GM21786 (cell line): ENCODE results near the gene PYGO2.
"Not testable (repeated sequence)": the region's sequence is repeated elsewhere in the genome, so short reads cannot be mapped to it uniquely, and the experiment has no call there.

Experiments
- ATAC-seq: cut with Tn5 transposase; IDR thresholded peaks from one replicate; pipeline ENCODE4 v1.9.1; 2021; ENCODE audit not compliant: unreplicated experiment

Gene PYGO2

DNA sequence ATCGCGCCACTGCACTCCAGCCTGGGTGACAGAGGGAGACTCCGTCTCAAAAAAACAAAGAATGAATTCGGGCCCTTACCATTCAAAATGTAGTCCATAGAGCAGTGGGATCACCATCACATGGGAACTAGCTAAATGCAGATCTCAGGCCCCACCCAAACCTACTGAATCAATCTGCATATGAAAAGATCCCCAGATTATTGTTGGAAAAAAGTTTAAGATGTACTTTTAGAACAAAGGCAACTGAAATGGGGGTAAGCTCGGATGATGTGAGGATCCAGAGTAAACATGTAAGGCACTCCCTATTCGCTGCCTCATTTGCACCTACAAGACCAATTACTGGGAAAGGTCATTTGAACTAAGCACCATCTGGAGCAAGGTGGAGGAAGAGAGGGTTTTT lies 20.8 kb upstream of the PYGO2 start:
- ATAC-seq, result no peak

DNA sequence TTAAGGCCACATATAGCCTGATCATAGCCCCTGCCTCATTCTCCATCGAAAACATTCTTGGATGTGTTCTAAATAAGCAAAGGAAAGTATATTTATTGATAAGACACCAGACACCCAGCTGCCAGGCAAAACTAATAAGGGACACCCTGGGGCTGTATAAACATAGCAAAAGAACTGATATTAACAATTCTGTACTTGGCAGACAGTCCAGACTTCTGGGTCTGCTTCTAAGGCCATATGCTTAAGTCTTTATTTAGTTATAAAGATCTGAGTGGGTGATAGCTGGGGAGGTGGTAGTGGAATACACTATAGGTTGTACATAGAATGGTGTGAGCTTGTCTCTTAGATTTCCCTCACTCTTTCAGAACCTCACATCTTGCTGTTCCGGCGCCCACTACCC lies 16.8 kb upstream of the PYGO2 start:
- no peak for ATAC-seq

DNA sequence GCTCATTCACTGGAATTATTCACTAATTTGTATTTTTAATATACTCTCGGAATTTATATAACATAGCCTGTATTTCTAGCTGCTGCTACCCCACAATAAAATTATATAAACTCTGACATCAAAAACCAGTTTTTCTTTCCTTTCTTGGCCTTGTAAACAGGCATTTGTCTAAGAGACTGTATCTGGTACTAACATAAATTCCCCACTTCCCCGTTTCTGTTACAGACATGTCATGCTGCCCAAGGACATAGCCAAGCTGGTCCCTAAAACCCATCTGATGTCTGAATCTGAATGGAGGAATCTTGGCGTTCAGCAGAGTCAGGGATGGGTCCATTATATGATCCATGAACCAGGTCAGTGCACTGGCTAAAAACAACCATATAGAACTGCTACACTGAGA lies 16.2 kb upstream of the PYGO2 start:
- not testable (repeated sequence) for ATAC-seq

DNA sequence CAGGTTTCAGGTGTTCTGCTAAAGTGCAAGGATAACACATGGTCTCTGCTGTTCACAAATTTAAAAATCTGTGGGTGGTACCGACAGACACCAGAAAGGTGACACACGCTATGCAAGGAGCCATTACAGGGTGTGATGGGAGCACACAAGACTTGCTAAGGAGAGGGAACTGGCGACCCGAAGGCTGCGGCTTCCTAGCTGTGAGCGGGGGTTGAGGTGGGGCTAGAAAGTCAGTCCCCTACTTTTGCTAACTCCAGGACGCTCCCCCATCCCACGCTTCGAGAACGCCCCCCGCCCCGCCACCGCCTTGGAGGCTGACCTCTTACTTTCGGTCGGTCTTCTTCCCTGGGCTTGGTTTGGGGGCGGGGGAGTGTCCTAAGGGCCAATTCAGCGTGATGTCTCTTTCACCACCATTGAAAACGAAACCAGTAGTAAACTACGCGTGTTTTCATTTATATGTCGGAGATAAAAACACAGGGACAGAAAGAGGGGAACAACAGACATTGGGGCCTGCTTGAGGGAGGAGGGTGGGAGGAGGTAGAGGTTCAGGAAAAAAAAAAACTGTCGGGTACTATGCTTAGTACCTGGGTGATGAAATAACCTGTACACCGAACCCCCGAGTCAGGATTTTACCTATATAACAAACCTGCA lies 14.0 kb upstream of the PYGO2 start:
- no peak for ATAC-seq

DNA sequence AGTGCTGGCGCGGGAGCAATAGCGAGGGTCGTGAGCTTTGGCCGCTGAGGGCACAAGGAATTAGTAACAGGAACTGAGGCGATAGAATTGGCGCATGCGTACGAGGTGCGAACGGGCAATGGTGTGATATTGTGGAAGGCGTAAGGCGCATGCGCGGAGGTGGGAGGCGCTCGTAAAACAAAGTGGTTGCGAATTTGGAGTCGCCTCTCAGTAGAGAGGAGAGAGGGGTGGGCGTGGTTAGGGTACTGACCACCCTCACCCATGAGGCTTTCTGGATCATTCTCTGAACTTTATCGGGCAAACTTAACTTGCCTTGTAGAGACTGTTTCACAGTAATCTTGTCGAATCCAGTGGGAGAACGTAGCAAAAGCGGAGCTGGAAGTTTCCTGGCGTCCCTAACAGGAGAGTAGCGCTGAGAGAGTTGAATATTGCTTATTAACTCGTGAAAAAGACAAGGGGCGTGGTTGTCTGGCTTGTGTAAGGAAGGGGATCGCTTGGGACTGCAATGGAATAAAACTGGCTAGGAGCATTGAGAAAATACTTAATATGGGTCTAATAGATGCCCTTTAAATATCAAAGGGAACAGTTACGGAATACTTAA lies 13.3 kb upstream of the PYGO2 start:
- peak; percentile 43 for ATAC-seq

DNA sequence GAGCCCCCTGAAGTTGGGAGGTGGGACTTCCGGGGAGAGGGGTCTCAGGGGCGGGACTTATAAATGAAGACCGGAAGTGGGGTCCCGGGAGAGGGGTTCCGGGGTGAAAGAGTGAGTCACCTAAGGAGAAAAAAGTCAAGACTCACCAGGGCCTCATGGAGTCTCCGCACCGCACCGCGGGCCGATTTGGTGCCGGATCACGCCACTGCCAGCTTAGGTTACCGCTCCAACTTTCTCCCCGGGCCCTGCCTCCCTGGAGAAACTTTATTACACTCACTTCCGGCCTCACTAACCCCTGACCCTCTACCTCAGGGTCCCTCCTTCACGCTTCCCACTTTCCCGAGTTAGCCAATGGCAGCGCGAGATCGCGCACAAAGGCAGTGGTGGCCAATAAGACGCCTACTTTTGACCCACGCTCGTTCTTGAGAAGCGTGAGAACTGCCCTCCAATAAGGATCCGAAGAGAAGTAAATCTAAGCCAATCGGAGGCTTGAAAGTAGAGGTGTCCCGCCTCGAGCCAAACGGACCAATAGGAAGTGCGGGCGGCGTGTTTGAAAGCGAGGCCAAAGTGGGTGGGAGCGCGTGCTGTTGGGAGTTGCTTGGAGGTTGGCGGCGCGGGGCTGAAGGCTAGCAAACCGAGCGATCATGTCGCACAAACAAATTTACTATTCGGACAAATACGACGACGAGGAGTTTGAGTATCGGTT lies 12.7 kb upstream of the PYGO2 start, which contains the start of gene CKS1B:
TSS of gene CKS1B (plus strand) at position 580 of the 706 bp plus-strand sequence. CDS start at position 645, 65 bp downstream.
- ATAC-seq, result peak; percentile 77

DNA sequence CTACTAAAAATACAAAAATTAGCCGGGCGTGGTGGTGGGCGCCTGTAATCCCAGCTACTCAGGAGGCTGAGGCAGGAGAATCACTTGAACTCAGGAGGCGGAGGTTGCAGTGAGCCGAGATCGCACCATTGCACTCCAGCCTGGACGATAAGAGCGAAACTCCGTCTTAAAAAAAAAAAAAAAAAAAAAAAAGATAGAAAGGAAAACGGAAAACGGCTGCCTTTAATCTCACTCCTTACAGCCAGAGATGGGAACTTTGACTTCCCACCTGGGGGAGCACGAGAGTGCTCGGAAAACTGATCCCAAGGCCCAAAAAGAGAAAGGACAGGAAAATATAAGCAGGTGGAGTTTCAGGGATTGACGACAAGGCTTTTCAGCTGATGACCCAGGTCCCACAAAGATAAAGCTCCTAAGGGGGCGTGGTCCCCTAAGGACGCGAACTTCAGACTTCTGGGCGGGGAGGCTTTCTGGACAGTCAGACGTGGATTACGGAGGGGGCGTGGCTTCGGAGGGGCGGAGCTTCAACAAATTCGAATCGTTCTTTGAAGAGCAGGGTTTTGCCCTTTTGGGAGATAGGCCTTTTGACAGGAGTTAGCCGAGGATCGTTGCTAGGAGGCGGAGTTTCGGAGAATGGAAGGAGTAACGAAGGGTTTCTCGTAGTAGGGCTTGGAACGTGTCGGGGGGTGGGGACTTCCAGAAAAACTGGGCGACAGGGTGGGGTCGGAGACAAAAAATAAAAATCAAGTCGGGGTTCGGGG lies 11.9 kb upstream of the PYGO2 start:
- ATAC-seq, result peak; percentile 21

DNA sequence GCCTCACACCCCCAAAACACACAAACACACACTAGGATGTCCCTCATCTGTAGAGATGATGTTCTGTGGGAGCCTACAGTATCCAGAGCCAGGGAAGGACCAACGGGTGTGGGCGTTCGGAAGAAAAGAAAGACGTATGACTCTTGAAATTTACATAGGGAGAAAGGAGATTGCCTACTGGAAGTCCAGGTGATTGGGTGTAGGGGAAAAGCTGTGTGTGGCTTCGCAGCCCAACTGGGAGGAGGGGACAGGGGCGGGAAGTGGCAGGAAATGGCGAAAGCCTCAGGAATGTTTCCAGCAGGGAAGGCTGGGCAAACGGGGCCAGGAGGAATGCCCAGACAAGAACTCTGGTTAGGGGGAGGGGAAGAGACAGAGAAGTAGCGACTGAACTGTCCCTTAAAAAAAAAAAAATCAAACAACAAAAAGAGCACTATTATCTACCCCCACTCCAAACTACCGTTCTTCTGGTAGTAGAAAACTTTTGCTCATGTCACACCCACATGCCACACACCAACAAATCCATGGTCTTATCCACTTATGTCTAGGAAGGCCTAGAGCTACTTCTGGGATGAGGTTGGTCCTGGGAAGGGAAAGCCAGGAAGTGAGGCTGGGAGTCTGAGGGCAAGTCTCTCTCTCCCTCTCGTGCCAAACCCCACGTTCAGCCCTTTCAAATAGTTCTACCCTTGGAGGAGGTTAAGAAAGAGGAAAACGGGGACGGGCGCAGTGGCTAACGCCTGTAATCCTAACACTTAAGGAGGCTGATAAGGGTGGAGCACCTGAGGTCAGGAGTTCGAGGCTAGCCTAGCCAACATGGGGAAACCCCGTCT lies 11.1 kb upstream of the PYGO2 start:
- ATAC-seq, result no peak

DNA sequence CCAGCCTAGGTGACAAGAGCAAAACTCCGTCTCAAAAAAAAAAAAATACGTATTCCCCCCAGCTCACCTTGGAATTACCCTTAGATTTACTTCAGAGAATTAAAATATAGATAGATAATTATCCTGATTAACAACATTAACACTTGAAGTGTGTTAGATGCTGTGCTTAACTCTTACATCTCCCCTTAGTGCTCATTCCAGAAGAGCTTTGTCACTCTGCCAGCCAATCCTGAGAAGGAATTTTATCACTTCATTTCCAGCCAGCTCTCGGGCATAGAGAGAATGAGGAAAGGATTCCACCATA lies 10.6 kb upstream of the PYGO2 start:
- ATAC-seq, result no peak

DNA sequence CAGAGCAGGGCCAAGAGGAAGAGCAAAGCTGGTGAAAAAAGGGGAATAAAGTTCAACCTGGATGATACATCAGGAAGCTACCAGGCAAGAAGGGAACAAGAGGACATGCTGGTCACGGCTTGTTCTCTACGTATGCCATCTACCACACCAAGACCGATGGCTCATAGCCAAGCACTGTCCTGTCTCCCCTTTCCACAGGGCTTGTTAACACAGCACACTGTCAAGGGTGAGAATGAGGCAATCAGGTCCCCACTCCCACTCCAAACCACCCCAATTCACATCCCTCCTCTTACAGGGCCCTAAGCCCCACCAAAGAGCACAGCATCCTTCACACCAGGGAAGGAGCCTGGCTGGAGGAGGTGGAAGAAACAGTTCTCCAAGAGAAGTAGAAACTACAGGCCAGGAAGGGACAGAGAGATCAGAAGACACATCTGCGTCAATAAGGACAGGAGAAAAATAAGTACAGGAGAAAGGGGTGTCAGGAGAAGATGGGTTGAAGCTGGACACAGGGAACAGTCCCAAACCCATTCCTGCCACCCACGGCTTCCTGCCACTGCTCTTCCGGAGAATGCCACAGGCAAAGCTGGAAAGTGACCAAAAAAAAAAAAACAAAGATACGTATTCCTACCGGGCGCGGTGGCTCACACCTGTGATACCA lies 9.9 kb upstream of the PYGO2 start:
- ATAC-seq, result no peak

DNA sequence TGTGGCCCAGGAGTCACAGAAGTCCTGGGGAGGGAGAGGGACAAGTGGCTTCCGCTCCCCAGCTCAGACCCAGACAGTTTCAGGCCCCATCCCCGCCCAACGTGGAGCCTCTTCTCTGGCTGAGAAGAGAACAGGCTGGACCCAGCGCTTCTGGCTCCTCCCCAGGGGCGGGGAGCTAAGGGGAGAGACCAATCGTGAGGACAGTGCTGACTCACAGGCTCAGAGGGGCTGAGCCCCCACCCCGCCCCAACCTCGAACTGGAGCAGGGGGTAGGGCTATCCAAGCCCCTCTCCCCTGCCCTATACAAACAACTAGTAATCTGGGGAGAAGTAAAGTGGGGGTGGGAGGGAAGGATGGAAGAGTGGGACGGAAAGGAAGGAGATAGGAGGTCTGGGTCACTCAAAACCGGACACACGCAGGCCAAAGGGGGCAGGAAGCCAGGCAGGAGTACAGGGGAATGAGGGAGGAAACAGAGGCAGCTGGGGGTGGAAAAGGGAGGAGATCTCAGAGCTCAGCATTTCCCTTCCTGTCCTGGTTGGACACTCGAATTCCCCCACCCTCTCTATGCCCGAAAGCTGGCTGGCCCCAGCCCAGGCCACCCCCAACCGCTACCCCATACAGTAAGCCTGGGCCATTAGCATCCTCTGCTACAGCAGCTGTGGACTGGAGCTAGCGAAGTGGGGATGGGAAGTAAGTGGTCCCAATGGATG lies 9.2 kb upstream of the PYGO2 start, which contains the start of gene SHC1:
TSS of gene SHC1 (minus strand) at position 117 of the 710 bp plus-strand sequence. CDS start 221 bp downstream, outside the sequence.
- no peak for ATAC-seq

DNA sequence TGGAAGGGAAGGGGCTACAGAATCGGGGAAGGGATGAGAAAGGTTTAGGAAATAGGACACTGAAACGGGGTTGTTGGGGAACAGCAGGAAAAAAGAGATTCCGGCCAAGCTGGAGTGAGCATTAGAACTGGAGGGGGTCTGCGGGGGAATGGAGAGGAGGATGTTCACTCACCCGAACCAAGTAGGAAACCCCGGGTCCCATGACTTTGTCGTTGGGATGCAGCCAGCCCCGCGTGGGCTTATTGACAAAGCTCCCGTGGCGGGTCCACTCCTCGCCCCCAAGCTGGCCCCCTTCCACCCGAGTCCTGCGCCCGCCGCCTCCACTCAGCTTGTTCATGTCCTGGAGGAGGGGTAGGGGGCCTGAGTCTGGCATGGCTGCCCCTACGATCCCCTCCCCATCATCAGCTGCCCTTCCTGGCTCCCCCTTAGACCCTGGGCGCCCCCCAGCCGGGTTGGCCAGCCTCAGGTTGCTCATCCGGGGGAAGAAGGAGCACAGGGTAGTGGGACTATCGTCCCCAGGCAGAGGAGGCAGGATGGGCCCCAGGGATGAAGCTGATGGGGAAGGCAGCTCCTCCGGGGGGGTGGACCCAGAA lies 8.4 kb upstream of the PYGO2 start:
- ATAC-seq, result no peak

DNA sequence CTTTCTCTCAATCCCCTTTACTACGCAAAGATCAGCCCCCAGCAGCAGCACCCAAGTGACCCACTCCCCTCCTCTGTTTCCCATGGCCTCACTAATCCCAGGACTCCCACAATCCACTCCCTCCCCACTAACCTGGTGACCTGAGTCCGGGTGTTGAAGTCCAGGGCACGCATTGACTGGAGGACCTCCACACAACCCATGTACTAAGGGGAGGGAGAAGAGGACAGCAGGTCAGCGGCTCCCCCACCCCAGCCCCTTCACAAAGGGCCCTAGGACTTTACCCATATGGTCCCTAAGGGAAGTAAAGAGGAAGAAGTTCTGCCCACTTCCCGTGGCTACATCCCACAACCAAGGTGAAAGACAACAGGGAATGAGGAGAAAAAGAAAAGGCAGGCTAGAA lies 7.7 kb upstream of the PYGO2 start:
- ATAC-seq, result no peak

DNA sequence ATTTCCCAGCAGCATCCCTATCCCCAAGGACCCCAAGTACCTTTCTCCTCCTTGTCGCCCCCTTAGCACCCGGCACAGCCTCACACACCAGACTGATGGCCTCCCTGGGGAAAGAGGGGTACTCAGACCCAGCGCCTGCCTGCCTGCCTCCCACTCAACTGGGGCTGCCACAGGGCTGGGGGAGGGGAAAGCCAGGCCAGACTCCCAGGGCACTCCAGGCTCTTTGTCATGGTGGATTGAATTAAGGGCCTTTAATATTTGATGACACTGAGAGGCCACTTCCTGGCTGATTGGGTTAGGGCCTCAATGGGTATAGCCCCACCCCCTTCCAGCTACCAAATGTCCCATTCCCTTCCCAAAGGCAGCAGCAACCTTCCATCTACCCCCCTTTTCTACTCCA lies 7.1 kb upstream of the PYGO2 start:
- no peak for ATAC-seq

DNA sequence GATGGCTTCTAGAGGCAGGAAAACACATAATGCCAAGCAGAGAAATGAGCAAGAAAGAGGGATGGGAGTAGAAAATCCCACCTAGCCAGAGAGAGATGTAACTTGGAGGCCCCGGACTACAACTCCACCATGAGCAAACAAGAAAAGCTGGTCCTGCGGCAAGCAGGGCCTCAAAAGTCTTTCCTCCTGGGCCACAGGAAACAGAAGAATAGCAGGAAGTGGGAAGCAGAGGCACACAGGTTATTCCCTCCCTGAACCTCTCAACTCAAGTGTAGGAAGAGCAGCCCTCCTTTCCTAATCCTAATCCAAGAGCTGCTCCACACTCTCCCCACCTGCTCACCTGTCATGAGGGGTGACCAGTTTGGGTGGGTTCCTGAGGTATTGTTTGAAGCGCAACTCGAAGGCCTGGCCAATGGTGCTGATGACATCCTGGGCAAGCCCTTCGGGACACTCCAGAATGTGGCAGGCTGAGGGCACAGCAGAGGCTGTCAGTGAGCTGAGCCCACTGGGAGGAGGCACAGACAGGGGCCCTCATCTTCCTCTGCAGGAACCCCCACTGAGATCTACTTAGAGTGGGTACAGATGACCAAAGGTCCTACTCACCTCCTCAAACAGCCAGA lies 5.9 kb upstream of the PYGO2 start:
- ATAC-seq, result no peak

DNA sequence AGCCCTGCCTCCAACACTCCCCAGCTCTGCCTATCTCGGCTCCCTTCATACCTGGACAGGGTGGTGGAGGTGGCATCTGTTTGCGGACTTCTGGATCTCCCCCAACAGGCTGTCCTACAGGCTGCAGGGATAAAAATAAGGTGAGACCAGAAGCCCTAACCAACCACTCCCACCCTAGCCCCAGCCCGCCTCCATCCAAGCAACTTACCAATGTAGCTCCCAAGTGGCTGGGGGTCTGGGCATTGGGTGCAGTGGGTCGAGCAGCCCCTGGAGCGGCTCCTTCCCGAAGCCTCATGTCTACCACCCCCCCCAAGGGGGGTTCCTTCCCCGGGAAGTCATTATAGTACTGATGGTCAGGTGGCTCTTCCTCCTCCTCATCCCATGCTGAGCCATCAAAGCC lies 4.5 kb upstream of the PYGO2 start:
- ATAC-seq, result no peak

DNA sequence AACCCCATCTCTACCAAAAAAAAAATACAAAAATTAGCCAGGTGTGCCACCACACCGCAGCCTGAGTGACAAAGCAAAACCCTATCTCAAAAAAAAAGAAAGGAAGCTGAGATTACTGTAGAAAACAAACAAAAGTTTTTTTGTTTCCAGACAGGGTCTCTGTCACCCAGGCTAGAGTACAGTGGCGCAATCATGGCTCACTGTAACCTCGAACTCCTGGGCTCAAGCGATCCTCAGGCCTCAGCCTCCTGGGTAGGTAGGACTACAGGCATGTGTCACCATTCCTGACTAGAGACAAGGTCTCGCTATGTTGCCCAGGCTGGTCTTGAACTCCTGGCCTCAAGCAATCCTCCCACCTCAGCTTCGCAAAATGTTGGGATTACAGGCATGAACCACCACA lies 2.8 kb upstream of the PYGO2 start:
- no peak for ATAC-seq

DNA sequence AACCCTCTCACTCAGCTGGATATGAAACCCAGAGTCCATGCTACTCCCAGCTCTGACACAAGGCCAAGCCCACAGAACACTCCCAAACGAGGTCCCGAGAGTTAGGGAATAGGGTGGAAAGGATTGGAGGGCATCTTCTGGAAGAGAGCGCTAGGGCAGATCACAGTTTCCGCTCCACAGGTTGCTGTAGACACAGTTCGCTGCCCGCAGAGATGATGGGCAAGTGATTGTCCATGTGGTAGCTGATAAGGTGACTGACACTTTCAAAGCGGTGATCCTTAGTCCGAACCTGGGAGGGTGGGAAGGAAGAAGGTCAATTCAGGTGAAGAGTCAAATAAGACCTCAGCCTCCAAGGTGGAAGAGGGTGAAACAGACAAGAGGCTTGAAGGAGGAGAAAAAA lies 2.1 kb upstream of the PYGO2 start:
- no peak for ATAC-seq

DNA sequence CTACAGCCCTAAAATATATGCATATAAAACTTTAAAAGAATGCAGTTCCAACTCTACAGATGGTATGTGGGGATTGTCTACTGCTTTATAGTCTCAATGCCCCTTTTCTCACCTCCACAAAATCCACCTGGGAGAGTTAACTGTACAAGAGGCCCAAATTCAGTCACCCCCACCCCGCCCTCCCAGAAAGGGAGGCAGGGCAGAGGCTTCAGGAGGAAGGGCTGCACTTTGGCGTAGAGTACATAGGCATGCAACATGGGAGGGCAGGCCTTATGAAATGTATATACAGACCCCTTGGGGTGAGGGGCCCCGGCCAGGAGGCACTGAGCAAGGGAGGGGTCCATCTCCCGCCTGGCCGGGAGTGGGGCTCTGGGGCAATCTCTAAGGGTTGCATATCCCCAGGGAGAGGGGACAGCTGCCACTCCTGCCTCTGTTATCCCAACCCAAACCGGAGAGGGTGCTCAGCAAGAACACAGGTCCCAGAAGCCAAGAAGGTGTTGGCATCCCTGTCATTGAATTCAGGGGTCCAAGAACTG lies 1.3 kb upstream of the PYGO2 start:
- ATAC-seq, result no peak
